Activated CD8-positive, alpha-beta memory T cell treated with anti-CD3 and anti-CD28 coated beads, Interleukin-2, amount 50 U/mL, for 48 hours (primary cell): ENCODE measurements around the gene CCDC183.
"Not testable (repeated sequence)": the region's sequence is repeated elsewhere in the genome, so short reads cannot be mapped to it uniquely, and the experiment has no call there.

Source experiments
- DNase-seq: peaks from one replicate; pipeline ENCODE4 v3.0.0-alpha.2; 2020

Gene CCDC183

GRCh38 chr9:136785565-136786355 lies 10.4 kb upstream of the CCDC183 start:
- not testable (repeated sequence) for DNase-seq

DNA sequence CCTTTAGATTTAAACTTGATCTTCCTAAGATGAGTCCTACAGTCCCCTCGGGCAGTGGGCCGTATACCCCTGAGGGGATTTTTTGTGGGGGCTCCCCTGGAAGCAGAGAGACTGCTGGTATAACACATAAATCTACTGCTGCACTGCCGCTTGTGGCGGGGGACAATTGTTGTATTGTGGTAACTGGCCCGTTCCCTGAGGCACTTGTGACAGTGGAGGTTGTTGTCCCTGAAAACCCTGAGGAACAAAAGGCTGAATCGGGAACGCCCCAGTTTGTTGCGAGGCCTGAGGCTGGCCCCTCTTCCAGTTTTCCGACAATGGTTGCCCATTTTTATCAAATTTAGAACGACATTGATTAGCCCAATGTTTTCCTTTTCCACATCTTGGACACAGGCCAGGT lies 9.7 kb upstream of the CCDC183 start:
- DNase-seq, result no peak

DNA sequence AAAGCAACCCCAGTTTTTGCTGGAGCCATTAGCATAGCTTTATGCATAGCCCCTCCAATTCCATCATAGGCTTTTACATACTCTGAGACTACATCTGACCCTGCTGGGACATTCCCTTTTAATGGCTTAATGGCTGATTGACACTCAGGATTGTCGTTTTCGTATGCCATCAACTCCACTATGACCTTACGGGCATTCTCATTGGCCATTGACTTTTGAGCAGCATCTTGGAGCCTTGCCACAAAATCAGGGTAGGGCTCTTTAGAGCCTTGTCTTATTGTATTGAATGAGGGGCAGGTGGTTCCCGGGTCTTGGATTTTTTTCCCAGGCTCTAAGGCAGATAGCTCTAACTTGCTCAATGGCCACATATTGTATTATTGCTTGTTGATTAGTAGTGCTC lies 9.2 kb upstream of the CCDC183 start:
- DNase-seq, result not testable (repeated sequence)

DNA sequence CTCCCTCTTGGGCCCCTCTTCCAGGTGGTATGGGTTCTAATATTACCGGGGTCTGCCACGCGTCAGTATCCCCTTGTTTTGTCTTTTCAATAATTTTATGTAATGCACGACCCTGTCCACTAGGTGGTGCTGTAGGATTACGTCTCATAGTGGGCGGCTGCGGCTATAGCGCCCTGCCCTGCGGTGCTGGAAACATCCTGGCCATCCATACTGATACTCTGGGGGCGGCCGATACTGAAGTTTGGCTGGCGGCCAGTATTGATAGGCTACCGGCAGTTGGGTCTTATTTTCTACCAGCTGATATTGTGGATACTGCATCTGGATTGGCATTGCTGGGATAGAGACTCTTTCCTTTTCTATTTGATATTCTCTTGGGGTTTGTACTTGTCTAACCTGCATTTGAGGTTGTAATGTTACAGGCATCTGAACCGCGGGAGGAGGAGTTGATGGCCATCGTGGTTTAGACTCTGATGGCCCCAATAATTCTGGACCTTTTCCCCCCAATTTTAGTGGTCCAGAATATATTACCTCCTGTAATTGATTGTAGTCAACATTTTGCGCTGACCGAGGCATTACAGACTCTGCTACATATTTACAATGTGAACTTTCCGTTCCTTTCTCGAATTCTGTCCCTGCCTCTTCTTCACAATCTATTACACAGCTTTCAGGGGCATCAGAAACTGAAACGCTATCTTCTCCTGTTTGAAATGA lies 8.3 kb upstream of the CCDC183 start:
- DNase-seq, result peak; percentile 86

- not testable (repeated sequence) for DNase-seq
Measured at GRCh38 chr9:136788644-136789522, 7.3 kb upstream of the CCDC183 start.

DNA sequence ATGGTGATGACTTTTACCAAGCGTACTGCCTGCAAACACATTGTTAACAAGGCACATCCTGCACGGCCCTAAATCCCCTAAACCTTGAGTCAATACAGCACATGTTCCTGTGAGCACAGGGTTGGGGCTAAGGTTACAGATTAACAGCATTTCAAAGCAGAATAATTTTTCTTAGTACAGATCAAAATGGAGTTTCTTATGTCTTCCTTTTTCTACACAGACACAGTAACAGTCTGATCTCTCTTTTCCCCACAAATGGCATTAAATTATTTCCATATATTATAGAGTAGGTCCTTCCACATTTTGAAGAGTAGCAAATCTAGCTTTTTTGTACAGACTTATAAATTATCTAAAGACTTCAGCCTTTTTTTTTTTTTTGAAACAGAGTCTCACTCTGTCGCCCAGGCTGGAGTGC lies 6.6 kb upstream of the CCDC183 start:
- DNase-seq, result no peak

GRCh38 chr9:136790640-136791515 lies 5.3 kb upstream of the CCDC183 start, which contains the start of gene TMEM141:
TMEM141 (plus strand) TSS chr9:136791344; CDS start chr9:136791371, 27 bp downstream.
- peak; percentile 99 for DNase-seq

DNA sequence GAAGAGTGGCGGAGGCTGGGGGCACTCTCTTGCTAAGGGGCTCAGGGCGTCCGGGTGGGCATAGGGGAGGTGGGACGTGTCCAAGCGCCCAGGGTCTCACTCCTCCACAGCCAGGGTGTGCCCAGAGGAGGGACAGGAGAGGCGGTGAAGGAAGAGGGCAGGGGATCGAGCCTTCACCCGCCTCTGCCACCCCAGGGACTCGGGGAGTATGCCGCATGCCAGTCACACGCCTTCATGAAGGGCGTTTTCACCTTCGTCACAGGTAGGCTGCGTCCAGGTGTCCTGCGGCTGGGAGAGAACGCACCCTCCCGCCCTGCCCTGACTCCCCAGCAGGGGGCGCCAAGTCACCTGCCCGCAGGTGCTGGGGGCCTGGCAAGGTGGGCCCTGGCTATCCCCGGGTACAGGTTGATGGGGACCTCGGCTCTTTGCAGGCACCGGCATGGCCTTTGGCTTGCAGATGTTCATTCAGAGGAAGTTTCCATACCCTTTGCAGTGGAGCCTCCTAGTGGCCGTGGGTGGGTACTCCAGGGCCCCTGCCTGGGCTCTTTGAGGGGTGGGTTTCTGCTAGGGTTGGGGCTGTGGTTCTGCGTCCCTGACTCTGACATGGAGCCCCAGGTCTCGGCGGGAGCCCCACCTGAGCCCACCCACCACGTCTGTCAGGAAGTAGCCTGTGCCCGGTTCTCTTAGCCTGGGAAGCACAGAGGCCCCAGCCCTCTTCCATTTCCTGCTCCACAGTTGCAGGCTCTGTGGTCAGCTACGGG lies 4.4 kb upstream of the CCDC183 start:
- peak; percentile 84 for DNase-seq

- DNase-seq, result no peak
Measured at GRCh38 chr9:136792321-136793085, 3.6 kb upstream of the CCDC183 start.

GRCh38 chr9:136793086-136793946 lies 2.8 kb upstream of the CCDC183 start:
- DNase-seq, result no peak

- DNase-seq, result no peak
Measured at GRCh38 chr9:136794281-136794999, 1.7 kb upstream of the CCDC183 start.

- DNase-seq, result no peak
Measured at GRCh38 chr9:136795000-136795348, 1.2 kb upstream of the CCDC183 start.

DNA sequence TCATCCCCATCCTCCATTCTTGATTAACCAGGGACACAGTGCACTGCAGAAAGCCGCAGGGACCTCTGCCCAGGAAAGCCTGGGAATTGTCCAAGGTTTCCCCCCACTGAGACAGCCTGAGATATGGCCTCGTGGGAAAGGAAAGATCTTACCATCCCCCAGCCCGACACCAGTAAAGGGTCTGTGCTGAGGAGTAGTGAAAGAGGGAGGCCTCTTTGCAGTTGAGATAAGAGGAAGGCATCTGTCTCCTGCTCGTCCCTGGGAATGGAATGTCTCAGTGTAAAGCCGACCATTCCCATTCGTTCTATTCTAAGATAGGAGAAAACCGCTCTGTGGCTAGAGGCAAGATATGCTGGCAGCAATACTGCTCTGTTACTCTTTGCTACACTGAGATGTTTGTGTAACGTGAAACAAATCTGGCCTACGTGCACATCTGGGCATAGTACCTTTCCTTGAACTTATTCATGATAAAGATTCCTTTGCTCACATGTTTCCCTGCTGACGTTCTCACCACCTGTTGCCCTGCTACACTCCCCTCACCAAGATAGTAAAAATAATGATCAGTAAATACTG lies 723 bp downstream of the CCDC183 start:
- DNase-seq, result not testable (repeated sequence)

GRCh38 chr9:136798708-136799078 lies 2.6 kb downstream of the CCDC183 start:
- no peak for DNase-seq

DNA sequence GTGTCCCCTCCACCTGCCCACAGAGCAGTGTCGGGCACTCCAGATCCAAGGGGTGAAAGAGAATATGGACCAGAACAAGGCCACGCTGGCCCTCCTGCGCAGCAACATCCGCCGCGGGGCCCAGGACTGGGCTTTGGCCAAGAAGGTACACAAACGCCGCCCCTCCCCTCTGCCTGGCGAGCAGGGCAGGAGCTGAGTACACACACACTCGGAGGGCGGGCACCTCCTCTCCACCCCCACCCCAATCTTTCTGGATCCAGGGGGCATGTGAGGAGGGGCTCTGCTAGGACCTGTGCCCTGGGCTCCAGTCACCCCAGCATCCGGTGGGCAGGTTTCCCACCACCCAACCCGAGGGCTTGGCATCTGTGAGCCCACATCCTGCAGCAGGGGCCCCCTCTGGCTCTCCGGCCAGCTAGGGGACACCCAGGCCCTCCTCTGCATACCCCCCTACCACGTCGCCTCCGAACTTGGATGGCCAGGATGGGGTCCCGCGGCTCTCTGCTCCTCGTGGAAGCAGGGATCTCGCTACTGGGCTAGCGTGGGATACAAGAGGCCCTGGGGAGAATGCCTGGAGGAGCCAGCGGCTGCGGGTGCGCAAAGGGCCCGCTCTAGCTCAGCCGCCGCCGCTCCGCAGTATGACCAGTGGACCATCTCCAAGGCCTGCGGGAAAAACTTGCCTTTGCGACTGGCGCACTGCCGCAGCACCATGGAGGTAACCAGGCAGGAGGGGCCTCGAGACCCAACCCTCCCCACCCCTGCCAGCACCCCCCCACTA lies 3.1 kb downstream of the CCDC183 start:
- DNase-seq, result no peak

- DNase-seq, result peak; percentile 93
Measured at GRCh38 chr9:136799854-136800657, 3.9 kb downstream of the CCDC183 start.

GRCh38 chr9:136802321-136802720 lies 6.2 kb downstream of the CCDC183 start:
- no peak for DNase-seq
